ENCODE measurements around the gene APBA2. TPM values are rescaled to one million over a fixed set of nuclear protein-coding genes. Genes with fewer than 3 reads are reported as not detected.
"Not testable (repeated sequence)": the region's sequence is repeated elsewhere in the genome, so short reads cannot be mapped to it uniquely, and the experiment has no call there.

The APBA2 gene
- total RNA-seq, 4 donors from 2014 or later, result 3.3 to 5.4 (median 4.5) TPM

DNA sequence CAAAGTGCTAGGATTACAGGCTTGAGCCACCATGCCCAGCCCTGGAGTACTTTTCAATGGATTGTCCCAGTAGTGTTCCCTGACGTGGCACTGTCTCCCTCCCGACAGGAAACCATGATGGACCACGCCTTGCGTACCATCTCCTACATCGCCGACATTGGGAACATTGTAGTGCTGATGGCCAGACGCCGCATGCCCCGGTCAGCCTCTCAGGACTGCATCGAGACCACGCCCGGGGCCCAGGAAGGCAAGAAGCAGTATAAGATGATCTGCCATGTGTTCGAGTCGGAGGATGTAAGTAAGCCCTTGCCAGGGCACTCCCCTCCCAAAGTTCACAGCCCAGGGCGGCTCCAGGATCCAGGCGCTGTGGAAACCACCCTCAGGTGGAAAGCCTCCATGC, 215.7 kb downstream of the APBA2 start:
- no peak for DNase-seq (ENCODE audit: low spot score in 2 of 2)
- peaks cover 0 to 11% (median 0%) of the 10 kb centered on the region in 4 donors for H3K4me1 ChIP-seq
- no peaks in the 10 kb centered on the region for H3K9me3 ChIP-seq
- WGBS, 2 donors, result 95 to 98% methylated on average over 16 of the region's 16 CpGs
- TF ChIP-seq, protein P1, sequence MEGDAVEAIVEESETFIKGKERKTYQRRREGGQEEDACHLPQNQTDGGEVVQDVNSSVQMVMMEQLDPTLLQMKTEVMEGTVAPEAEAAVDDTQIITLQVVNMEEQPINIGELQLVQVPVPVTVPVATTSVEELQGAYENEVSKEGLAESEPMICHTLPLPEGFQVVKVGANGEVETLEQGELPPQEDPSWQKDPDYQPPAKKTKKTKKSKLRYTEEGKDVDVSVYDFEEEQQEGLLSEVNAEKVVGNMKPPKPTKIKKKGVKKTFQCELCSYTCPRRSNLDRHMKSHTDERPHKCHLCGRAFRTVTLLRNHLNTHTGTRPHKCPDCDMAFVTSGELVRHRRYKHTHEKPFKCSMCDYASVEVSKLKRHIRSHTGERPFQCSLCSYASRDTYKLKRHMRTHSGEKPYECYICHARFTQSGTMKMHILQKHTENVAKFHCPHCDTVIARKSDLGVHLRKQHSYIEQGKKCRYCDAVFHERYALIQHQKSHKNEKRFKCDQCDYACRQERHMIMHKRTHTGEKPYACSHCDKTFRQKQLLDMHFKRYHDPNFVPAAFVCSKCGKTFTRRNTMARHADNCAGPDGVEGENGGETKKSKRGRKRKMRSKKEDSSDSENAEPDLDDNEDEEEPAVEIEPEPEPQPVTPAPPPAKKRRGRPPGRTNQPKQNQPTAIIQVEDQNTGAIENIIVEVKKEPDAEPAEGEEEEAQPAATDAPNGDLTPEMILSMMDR (IDR thresholded peaks at IDR 0.05), result no peak
- TF ChIP-seq EP300 (IDR thresholded peaks at IDR 0.05), result no peak
- TF ChIP-seq POLR2A (IDR thresholded peaks at IDR 0.05), result no peak
- no peaks in the 10 kb centered on the region for H3K36me3 ChIP-seq
- no peaks in the 10 kb centered on the region for H3K27me3 ChIP-seq
- H3K4me3 ChIP-seq, result no peak overlapping the region
- no peak overlapping the region for H3K27ac ChIP-seq

DNA sequence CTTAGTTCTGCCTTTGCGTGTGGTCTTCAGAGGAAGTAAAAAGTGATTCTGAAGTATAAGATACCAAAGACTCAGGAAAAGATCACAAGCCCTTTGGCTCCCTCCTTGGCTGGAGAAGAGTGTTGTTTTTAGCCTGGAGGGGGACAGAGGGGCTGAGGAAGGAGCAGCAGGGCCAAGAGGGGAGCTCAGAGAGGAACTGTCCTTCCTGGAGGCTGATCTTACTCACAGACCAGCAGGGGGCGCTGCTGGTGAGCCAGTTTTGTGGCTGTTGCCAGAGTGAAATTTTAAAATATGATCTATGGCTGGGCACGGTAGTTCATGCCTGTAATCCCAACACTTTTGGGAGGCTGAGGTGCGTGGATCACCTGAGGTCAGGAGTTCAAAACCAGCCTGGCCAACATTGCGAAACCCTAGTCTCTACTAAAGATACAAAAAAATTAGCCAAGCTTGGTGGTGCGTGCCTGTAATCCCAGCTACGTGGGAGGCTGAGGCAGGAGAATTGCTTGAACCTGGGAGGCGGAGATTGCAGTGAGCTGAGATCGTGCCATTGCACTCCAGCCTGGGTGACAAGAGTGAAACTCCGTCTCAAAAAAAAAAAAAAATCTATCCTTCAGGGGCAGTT, 216.5 kb downstream of the APBA2 start:
- H3K4me3 ChIP-seq; H3K27ac ChIP-seq; DNase-seq (ENCODE audit: low spot score in 2 of 2); H3K27me3 ChIP-seq; H3K36me3 ChIP-seq; H3K9me3 ChIP-seq: not testable (repeated sequence)
- 82% methylated on average over 10 of the region's 10 CpGs for WGBS, 2 donors
- H3K4me1 ChIP-seq, result peaks cover 0 to 11% (median 0%) of the 10 kb centered on the region in 4 donors
- TF ChIP-seq, protein P1 (IDR thresholded peaks at IDR 0.05), result peak; percentile 25 to 41 (median 36)

DNA sequence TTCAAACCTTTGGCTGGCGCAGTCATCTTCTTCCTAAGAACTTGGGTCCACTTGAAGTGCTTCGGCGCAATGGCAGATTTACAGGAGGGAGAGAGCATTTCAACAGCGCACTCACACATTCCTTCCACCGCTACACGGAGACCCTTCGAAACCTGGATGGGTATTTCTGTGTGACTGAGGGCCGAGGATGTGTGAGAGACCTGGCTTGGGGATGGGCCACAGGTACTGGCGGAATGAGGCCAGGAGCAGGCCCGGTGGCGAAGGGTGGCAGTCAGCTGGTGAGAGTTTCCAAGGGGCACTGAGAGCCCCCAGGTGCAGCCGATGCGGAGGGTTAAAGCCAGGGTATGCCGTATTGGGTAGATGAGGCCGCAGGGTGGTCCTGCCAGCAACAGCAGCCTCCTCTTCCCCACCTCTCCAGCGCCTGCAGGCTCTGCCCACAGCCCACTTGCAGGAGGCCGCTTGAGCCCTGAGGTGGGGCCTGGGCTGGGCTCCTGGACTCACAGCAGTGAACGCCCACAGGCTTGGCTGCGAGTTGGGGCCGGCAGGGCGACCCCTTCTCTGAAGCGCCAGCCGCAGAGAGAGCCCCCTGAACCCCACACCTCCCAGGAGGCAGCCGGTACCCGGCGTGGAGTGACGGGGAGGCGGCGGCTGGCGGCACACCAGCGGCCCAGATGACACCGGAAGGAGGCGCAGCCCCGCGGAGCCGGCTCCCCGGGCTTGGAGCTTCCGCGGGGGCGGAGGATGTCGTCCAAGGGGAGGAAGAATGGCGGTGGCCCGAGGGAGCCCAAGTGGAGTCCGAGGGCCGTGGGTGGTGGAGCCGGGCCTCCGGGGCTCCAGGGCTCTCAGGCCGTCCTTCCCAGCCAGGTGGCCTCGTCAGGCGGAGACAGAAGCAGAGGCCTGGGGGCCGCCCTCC, 217.4 kb downstream of the APBA2 start:
- Histone ChIP-seq H3K9me3 (no peaks in the 10 kb centered on the region), H3K4me3 (peak overlapping the region; percentile 21 to 52 (median 31)), H3K27ac (peak overlapping the region in 1 of 4 donors; percentile 62), H3K27me3 (no peaks in the 10 kb centered on the region), H3K36me3 (no peaks in the 10 kb centered on the region), H3K4me1 (peaks cover 0 to 11% (median 0%) of the 10 kb centered on the region in 4 donors)
- TF ChIP-seq POLR2A (IDR thresholded peaks at IDR 0.05) (no peak), EP300 (IDR thresholded peaks at IDR 0.05) (no peak)
- TF ChIP-seq, protein P1 (IDR thresholded peaks at IDR 0.05), result no peak
- DNase-seq (ENCODE audit: low spot score in 2 of 2), result no peak
- WGBS, 2 donors, result 40 to 49% methylated on average over 30 to 36 of the region's 51 CpGs

- 29 to 66% methylated on average over 16 to 37 of the region's 47 CpGs for WGBS, 2 donors
- peak; percentile 27 to 44 for DNase-seq (ENCODE audit: low spot score in 2 of 2)
- Histone ChIP-seq H3K36me3 (no peaks in the 10 kb centered on the region), H3K27ac (peak overlapping the region in 1 of 4 donors; percentile 62), H3K4me1 (peaks cover 0 to 11% (median 0%) of the 10 kb centered on the region in 4 donors), H3K27me3 (no peaks in the 10 kb centered on the region), H3K4me3 (peak overlapping the region; percentile 21 to 52 (median 31)), H3K9me3 (no peaks in the 10 kb centered on the region)
- TF ChIP-seq EP300 (IDR thresholded peaks at IDR 0.05), result no peak
- TF ChIP-seq, protein P1 (IDR thresholded peaks at IDR 0.05), result peak; percentile 67 to 90 (median 84)
Observed at GRCh38 chr15:29103824-29104565, 218.2 kb downstream of the APBA2 start.

Data from tibial nerve (tissue), 4 donors.